Posterior vena cava (tissue), 2 donors: Measurements from ENCODE around the gene ARL6. TPM values are rescaled to one million over a fixed set of nuclear protein-coding genes. Genes with fewer than 3 reads are reported as not detected.
"Not testable (repeated sequence)": the region's sequence is repeated elsewhere in the genome, so short reads cannot be mapped to it uniquely, and the experiment has no call there.

Experiments
- DNase-seq: peaks from one replicate; pipeline ENCODE4 v3.0.0-alpha.2; 2020; ENCODE audit warnings: low spot score
- intact Hi-C, 2 donors: fragments of 100-400 bp; cut with DNase I; formaldehyde crosslinking; loops; one replicate each; pipeline versions ENCODE4 v1.14.1 to v1.14.2; 2022 to 2023
- total RNA-seq, 2 donors: library from RNA; stranded (reverse); fragmentation: NEBNext Ultra II Directional; extraction: Animal tissue kit (Norgen Biotek cat#: 25700); gene quantifications; one replicate each; pipeline ENCODE4 v1.2.1, GENCODE V29; 2021
- donor health status: DM: yes; HTN: yes; CAD: no.
- donor health status: DM: yes; HTN: yes; CAD: no.

The ARL6 gene
- total RNA-seq, 2 donors from 2014 or later: 7.7 to 8.4 TPM

DNA sequence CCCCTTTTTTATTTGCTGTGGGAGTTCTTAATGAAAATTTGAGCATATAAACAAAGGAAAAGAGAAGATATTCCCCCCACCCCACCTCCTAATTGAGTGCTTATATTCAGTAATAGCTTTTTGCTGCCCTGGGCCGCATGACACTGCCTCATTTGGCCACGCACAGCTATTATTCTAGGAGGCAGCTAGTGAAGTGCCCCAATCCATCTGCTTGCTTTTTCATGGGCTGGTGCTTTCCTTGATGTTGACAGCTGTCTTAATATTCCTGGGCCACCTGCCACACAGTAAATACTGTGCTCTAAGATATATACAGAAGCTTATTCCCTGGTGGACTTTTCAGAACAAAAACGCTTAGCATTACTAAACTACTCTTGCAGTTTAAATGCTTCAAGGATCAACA lies 53.4 kb downstream of the ARL6 start:
- DNase-seq: no peak

DNA sequence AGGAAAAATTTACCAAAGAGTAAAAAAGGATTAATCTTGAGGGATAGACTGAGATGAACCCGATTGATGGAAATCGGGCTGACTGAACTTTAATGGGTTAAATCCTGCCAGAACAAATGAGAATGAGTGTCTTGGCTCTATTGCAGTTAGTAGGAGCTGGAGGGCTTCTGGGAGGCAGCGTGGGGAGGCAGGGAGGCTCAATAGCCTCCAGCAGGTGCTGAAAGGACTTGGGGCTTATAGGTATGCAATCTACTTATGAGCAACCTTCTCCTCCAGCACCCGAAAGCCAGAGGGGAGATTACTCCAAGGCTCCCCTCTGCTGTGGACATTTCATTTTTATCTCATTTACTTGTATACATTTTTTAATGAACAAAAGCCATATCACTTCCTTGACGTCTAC lies 56.2 kb downstream of the ARL6 start:
- intact Hi-C loops: loop anchor here in 1 of 2 donors (10.0 kb wide), 1 partner anchor 154 kb away; the partner anchor contains the start of gene RIOX2
- no peak for DNase-seq

More for the DNA sequence above, 53.4 kb downstream of the ARL6 start:
- intact Hi-C loops: no loop called here

GRCh38 chr3:97821287-97821773 lies 56.8 kb downstream of the ARL6 start:
- intact Hi-C loops: loop anchor here in 1 of 2 donors (10.0 kb wide), 1 partner anchor 153 kb away; the partner anchor contains the start of gene RIOX2
- peak; percentile 83 for DNase-seq

GRCh38 chr3:97821774-97822358 lies 57.3 kb downstream of the ARL6 start, which contains the start of gene CRYBG3:
CRYBG3 (plus strand) TSS chr3:97822011; CDS start chr3:97822207, 196 bp downstream.
- intact Hi-C loops: loop anchor here in 1 of 2 donors (10.0 kb wide), 1 partner anchor 153 kb away; the partner anchor contains the start of gene RIOX2
- peak; percentile 95 for DNase-seq

DNA sequence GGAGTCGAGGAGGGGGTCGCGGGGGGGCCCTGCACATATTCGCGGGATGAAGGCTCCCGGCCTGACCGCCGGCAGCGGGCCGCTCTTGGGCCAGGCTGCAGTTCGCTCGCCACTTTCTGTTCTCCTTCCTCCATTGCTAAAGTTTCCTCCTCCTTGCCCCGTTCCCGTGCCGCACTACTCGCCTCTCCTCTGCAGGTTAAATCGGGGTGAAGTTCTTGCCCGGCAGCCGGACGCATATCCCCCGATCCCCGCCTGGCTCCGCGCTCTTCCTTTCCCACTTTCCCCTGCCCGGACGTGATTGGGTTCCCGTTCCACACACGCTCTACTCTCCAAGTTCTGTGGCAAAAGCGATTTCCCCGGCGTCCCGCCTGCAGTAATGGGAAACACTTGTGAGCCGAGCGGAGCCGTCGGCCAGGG lies 57.8 kb downstream of the ARL6 start:
- DNase-seq: peak; percentile 85
- intact Hi-C loops: loop anchor here in 1 of 2 donors (10.0 kb wide), 1 partner anchor 152 kb away; the partner anchor contains the start of gene RIOX2

DNA sequence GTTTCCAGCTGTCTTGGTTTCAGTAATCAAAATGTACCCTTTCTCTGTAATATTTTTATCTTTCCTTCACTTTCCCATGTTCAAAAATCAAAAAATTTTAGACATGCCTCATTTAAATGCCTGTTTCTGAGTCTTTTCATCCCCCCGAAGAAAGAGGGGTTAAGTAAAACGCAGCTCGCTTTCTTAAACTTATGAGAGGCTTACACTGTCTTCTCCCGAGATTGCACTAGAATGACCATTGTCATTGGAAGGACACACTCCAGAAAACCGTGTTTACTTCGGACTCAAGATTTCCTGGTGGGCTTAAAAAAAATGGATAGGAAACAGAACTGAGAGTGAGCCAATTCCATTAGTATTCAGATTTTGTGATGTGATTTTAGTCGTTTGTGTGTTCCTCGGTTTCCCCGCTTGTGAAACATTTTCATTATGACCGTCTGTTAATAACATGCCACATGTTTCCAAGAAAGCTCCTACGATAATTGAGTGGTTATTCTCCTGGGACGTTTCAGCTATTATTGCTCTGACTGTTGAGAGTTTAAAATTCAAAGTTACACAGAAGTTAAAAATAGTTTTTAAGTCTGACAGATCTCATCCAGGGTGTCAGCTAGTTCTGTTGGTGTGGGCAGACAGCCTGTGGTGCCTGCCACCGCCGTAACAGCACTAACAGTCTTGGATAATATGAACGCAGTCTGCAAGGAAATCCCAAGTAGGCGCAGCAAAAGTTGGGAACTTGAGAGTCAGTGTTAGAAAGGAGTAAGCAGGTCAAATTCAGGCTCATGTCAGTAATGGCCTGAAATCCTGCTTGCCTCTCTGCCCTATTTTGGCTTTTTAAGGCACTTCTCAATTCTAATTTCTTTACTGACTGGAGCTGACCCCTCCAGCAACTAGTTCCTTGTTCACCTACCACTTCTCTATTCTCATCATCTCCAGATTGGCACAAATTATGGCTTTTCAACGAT lies 58.8 kb downstream of the ARL6 start:
- no peak for DNase-seq
- intact Hi-C loops: loop anchor here in 1 of 2 donors (10.0 kb wide), 1 partner anchor 151 kb away; the partner anchor contains the start of gene RIOX2

GRCh38 chr3:97825101-97825500 lies 60.5 kb downstream of the ARL6 start:
- intact Hi-C loops: loop anchor here in 1 of 2 donors (10.0 kb wide), 1 partner anchor 150 kb away; the partner anchor contains the start of gene RIOX2
- no peak for DNase-seq

DNA sequence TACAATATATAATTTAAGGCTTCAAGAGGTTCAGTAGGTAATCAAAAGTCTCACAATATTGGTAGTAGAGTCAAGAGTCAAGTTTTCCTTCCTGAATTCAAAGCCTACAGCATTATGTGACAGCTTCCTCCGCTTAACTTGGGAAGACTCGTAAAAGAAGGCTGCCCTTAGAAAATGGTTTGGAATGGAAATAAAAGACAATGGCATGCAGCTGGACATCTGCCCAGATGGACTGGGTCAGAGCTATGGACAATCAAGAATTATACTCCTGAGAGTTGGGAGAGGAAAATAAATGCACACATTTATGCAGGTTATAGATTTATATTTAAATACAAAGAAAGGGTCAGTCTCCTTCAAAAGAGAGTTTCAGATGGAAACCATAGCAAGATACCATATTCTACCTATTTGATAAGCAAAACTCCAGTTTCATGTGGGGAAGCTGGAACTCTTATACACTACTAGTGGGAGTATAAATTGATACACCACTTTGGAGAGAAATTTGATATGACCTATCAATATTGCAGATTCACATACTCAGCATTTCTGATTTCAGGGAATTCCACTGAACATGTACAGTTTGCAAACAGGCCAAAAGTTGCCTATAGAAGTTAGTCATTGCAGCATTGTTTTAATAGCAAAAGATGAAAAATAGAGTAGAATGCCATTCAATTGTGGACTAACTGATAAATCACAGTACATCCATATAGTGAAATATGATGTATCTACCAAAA lies 63.3 kb downstream of the ARL6 start:
- DNase-seq: no peak
- intact Hi-C loops: loop anchor here in 1 of 2 donors (10.0 kb wide), 1 partner anchor 147 kb away; the partner anchor contains the start of gene RIOX2

DNA sequence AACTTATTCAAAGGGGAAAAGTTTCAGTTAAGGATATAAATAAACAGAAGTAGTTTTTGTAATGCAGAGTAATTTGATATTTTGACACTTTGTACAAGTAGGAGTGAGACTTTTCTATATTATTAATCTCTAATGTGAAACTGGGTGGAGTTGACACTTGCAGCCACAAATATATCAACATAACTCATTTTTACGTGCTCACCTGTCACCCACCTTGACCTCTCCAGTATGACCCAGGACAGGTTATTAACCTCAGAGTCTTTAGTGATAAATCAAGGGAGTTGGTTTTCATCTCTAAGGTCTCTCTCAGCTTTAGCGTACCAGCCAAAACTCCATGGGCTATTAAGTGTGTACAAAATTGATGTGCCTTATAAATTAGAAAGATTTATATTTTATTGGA lies 64.6 kb downstream of the ARL6 start:
- DNase-seq: no peak
- intact Hi-C loops: loop anchor here in 1 of 2 donors (10.0 kb wide), 1 partner anchor 146 kb away; the partner anchor contains the start of gene RIOX2

- intact Hi-C loops: no loop called here
- no peak for DNase-seq
Measured at GRCh38 chr3:97830638-97831037, 66.1 kb downstream of the ARL6 start.

- intact Hi-C loops: no loop called here
- DNase-seq: no peak
Measured at GRCh38 chr3:97831140-97831539, 66.6 kb downstream of the ARL6 start.

DNA sequence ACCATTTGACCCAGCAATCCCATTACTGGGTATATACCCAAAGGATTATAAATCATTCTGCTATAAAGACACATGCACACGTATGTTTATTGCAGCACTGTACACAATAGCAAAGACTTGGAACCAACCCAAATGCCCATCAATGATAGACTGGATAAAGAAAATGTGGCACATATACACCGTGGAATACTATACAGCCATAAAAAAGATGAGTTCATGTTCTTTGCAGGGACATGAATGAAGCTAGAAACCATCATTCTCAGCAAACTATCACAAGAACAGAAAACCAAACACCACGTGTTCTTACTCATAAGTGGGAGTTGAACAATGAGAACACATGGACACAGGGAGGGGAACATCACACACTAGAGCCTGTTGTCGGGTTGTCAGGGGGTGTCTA lies 68.6 kb downstream of the ARL6 start:
- DNase-seq, intact Hi-C loops: not testable (repeated sequence)

- no peak for DNase-seq
- intact Hi-C loops: no loop called here
Measured at GRCh38 chr3:97835761-97836160, 71.2 kb downstream of the ARL6 start.

DNA sequence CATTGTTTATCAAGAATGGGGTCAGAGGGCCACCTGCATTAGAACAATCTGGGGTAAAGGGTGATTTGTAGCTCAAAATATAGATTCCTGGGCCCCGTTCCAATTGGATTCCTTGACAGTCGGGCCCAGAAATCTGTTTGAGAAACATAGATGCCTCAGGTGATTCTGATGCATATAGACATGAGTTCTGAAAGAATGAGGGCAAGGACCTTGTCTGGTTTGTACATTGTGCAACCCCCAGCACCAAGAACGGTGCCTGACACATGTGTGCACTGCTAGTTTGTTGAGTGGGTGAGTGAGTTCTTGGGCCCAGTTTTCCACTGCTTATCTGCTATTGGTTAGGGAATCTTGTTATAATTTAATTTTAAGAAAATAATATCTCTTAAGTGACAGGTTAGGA lies 73.8 kb downstream of the ARL6 start:
- intact Hi-C loops: no loop called here
- no peak for DNase-seq

DNA sequence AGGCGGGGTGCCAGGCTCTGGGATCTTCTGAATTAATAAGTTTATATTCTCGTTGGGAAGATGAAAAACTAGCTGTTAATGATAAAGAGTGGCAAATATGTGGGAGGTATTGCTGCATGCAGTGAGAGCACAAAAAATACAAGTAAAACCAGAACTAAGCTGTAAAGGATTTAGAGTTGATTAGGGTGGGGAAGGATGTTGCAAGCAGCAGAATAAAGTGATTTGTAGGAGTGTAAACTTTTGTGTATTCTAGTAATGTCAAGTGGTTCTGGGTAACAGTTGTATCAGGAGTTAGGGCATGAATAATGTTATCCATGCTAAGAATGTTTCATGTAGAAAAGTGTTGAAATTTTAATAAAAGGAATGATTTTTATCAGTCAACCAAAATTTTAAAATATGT lies 75.4 kb downstream of the ARL6 start:
- DNase-seq: no peak
- intact Hi-C loops: no loop called here

DNA sequence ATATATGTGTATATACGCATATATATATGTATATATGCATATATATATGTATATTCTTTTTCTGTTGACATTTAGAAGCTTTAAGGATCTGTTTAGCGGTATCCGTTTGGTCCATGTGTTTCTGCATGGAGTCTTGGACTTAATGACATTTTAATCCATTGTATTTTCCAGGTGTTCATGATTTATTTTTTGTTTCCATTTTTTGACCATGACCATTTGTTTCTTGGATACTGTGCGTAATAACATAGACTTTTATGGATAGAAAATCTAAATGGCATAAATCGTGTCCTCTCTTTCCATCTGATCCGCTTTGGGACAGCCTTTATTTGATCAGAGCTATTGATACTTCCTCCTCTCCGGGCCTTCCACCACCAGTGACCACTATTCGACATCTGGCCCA lies 76.7 kb downstream of the ARL6 start:
- intact Hi-C loops: no loop called here
- no peak for DNase-seq

GRCh38 chr3:97841956-97842355 lies 77.4 kb downstream of the ARL6 start:
- intact Hi-C loops: no loop called here
- DNase-seq: no peak

- intact Hi-C loops: no loop called here
- DNase-seq: no peak
Measured at GRCh38 chr3:97848779-97849178, 84.2 kb downstream of the ARL6 start.
